Measurements from ENCODE around the gene NOTCH2. TPM values are rescaled to one million over a fixed set of nuclear protein-coding genes. Genes with fewer than 3 reads are reported as not detected.

NOTCH2 gene
- total RNA-seq, 1 experiment from 2014 or later = 53.7 TPM

DNA sequence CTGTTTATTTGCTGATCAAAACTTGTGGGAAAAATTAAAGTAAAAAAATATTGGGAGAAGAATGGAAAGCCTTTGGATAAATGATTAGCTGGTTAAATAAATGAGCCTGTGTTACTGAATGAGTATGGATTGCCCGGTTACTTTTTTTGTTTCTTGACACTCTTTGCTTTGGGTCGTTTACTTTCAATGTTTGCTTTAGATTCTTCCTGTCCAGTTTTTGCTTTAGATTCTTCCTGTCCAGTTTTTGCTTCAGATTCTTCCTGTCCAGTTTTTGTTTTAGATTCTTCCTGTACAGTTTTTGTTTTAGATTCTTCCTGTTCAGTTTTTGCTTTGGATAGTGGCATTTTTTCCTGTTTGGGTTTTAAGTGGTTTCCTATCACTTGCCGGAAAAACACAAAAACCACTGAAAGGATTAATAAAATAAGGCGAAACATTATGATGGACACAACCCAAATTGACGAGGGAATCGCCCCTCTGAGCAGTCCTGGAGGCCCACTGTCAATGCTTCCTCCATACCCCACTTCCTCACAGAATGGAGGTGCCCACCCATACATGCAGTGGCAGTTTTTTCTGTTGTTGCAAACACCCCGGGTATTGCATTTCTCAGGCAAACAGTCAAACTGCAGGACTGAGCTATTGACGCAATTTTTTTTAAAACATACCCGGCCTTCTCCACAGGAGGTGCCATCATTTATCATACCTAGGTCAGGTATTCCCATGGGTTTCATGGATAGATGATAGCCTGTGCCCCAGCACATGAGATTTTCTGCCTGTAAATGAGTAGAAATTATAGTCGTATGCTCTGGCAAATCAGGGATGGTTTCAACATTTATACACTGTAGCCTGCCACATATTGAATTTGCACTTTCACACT is 175.4 kb downstream of the NOTCH2 start:
- no peak overlapping the region for H2BK120ac ChIP-seq (ENCODE audit: low read depth, low read length, poor library complexity, severe bottlenecking)
- H3T11ph ChIP-seq (ENCODE audit: low read length) = no peak overlapping the region
- H3K4me1 ChIP-seq (ENCODE audit: insufficient read depth, low read length) = no peaks in the 10 kb centered on the region
- no peak overlapping the region for H3K23ac ChIP-seq (ENCODE audit: insufficient read length, low read depth, low read length)
- H3K79me1 ChIP-seq (ENCODE audit: insufficient read depth, low read depth, low read length, poor library complexity, severe bottlenecking) = no peaks in the 10 kb centered on the region
- no peak overlapping the region for H4K91ac ChIP-seq (ENCODE audit: insufficient read length, low read depth, low read length)
- H4K8ac ChIP-seq (replicated peaks; ENCODE audit: insufficient read length, low read depth, low read length) = no peak overlapping the region
- no peak overlapping the region for H2BK5ac ChIP-seq (ENCODE audit: insufficient read length, low read length)
- no peak overlapping the region for H3K14ac ChIP-seq (ENCODE audit: insufficient read depth, low read length)
- H3K27ac Mint-ChIP-seq = no peak overlapping the region
- H3K4me3 Mint-ChIP-seq = no peak overlapping the region
- WGBS (ENCODE audit: extremely low coverage, insufficient read length, low lambda C conversion rate) = no CpG with 5 or more reads among the region's 10 CpGs
- H3K27me3 ChIP-seq (ENCODE audit: insufficient read depth, low read length) = no peaks in the 10 kb centered on the region; the same call in 1 of the 2 replicates
- H3K27me3 Mint-ChIP-seq (ENCODE audit: low read depth) = peaks cover 6% of the 10 kb centered on the region
- no peak overlapping the region for H2AFZ ChIP-seq (ENCODE audit: low read length)
- H2BK20ac ChIP-seq (ENCODE audit: low read depth, low read length, poor library complexity, severe bottlenecking) = no peak overlapping the region
- H3K9me3 Mint-ChIP-seq = no peaks in the 10 kb centered on the region
- no peaks in the 10 kb centered on the region for H3K4me1 Mint-ChIP-seq
- no peaks in the 10 kb centered on the region for H3K36me3 Mint-ChIP-seq (ENCODE audit: insufficient read depth in 1 of 3, low read depth in 3 of 3)
- no peak overlapping the region for H2BK12ac ChIP-seq (ENCODE audit: insufficient read length, low read depth, low read length)
- H3K79me2 ChIP-seq (ENCODE audit: insufficient read depth, low read length) = no peaks in the 10 kb centered on the region
- no peaks in the 10 kb centered on the region for H4K20me1 ChIP-seq (ENCODE audit: control insufficient read depth, insufficient read depth, insufficient read length)
- H3K27ac ChIP-seq (ENCODE audit: insufficient read length, low read depth, low read length) = no peak overlapping the region
- H3K9ac ChIP-seq (ENCODE audit: extremely low read depth, insufficient read length, low read length) = no peak overlapping the region
- no peak overlapping the region for H3K56ac ChIP-seq (ENCODE audit: insufficient read length, low read depth, low read length)
- H2AK5ac ChIP-seq (ENCODE audit: insufficient read length, low read length) = no peak overlapping the region
- no peak overlapping the region for H2BK15ac ChIP-seq (ENCODE audit: low read depth, low read length)
- H3K9me3 ChIP-seq (ENCODE audit: control insufficient read depth, low read depth, low read length) = no peaks in the 10 kb centered on the region
- no peaks in the 10 kb centered on the region for H3K23me2 ChIP-seq (ENCODE audit: insufficient read length, low read depth, low read length, poor library complexity, severe bottlenecking)
- H3K4me2 ChIP-seq (ENCODE audit: insufficient read depth, insufficient read length, low read length) = no peak overlapping the region
- TF ChIP-seq, protein P1, sequence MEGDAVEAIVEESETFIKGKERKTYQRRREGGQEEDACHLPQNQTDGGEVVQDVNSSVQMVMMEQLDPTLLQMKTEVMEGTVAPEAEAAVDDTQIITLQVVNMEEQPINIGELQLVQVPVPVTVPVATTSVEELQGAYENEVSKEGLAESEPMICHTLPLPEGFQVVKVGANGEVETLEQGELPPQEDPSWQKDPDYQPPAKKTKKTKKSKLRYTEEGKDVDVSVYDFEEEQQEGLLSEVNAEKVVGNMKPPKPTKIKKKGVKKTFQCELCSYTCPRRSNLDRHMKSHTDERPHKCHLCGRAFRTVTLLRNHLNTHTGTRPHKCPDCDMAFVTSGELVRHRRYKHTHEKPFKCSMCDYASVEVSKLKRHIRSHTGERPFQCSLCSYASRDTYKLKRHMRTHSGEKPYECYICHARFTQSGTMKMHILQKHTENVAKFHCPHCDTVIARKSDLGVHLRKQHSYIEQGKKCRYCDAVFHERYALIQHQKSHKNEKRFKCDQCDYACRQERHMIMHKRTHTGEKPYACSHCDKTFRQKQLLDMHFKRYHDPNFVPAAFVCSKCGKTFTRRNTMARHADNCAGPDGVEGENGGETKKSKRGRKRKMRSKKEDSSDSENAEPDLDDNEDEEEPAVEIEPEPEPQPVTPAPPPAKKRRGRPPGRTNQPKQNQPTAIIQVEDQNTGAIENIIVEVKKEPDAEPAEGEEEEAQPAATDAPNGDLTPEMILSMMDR (conservative IDR thresholded peaks at IDR 0.05) = no peak
- H3K4ac ChIP-seq (ENCODE audit: low read depth, low read length) = no peak overlapping the region
- DNase-seq = no peak
- no peak overlapping the region for H4K5ac ChIP-seq (ENCODE audit: insufficient read length, low read depth, low read length)
- no peak overlapping the region for H3K18ac ChIP-seq (ENCODE audit: insufficient read length, low read depth, low read length)
